Endodermal cell (in vitro differentiated cells): ENCODE results near the gene HSPA1B. TPM values are rescaled to one million over a fixed set of nuclear protein-coding genes. Genes with fewer than 3 reads are reported as not detected.
"Not testable (repeated sequence)": the region's sequence is repeated elsewhere in the genome, so short reads cannot be mapped to it uniquely, and the experiment has no call there.

Experiments used
- DNase-seq: peaks from one replicate; pipeline ENCODE4 v3.0.0-alpha.2; 2017
- H3K27ac ChIP-seq: 2 replicates; pipeline ENCODE4 v1.5.1; 2013; ENCODE audit warnings: mild to moderate bottlenecking, low read depth, low read length, moderate library complexity
- H3K27me3 ChIP-seq: 2 replicates; pipeline ENCODE4 v1.6.1; 2013; ENCODE audit warnings: mild to moderate bottlenecking, low read length, moderate library complexity; ENCODE audit not compliant: insufficient read depth, control insufficient read depth, poor library complexity, severe bottlenecking
- H3K36me3 ChIP-seq: 2 replicates; pipeline ENCODE4 v1.7.0; 2013; ENCODE audit warnings: mild to moderate bottlenecking, low read length, moderate library complexity; ENCODE audit not compliant: control insufficient read depth, insufficient read depth
- H3K4me1 ChIP-seq: one replicate; pipeline ENCODE4 v1.7.0; 2013; ENCODE audit warnings: low read length; ENCODE audit not compliant: control insufficient read depth, insufficient read depth
- H3K4me3 ChIP-seq: 2 replicates; pipeline ENCODE4 v1.5.1; 2013; ENCODE audit warnings: mild to moderate bottlenecking, low read length, moderate library complexity
- H3K9ac ChIP-seq: 2 replicates; pipeline ENCODE4 v1.6.1; 2013; ENCODE audit warnings: mild to moderate bottlenecking, low read length, moderate library complexity; ENCODE audit not compliant: poor library complexity, severe bottlenecking; ENCODE audit errors: extremely low read depth
- H3K9me3 ChIP-seq: 2 replicates; pipeline ENCODE4 v1.6.1; 2013; ENCODE audit warnings: mild to moderate bottlenecking, low read length, moderate library complexity; ENCODE audit not compliant: control insufficient read depth
- H3K27ac Mint-ChIP-seq: 2 replicates; pipeline ENCODE4 v1.8.0; 2020; ENCODE audit warnings: mixed read lengths
- H3K27me3 Mint-ChIP-seq: 2 replicates; pipeline ENCODE4 v1.8.0; 2021; ENCODE audit warnings: mild to moderate bottlenecking, mixed read lengths; ENCODE audit not compliant: insufficient read depth
- H3K36me3 Mint-ChIP-seq: 2 replicates; pipeline ENCODE4 v1.8.0; 2020; ENCODE audit warnings: low read depth, mixed read lengths
- H3K4me1 Mint-ChIP-seq: 2 replicates; pipeline ENCODE4 v1.8.0; 2020; ENCODE audit warnings: mixed read lengths
- H3K4me3 Mint-ChIP-seq: 2 replicates; pipeline ENCODE4 v1.8.0; 2020; ENCODE audit warnings: mild to moderate bottlenecking, moderate library complexity, mixed read lengths
- H3K9me3 Mint-ChIP-seq: 2 replicates; pipeline ENCODE4 v1.8.0; 2020; ENCODE audit warnings: mild to moderate bottlenecking, mixed read lengths
- CTCF ChIP-seq: fragments of 200-600 bp; sonication (generic); conservative IDR thresholded peaks from 2 replicates; pipeline ENCODE4 v1.5.0; 2021; ENCODE audit warnings: antibody characterized with exemption, mild to moderate bottlenecking
- WGBS, 2 experiments: methylation state at CpG; one replicate each; pipeline versions ENCODE4 v1.1.5 to v1.1.7; 2013; ENCODE audit warnings: missing lambda C conversion rate in 2 of 2, mixed read lengths in 1 of 2; ENCODE audit not compliant: insufficient coverage in 1 of 2, insufficient read length in 1 of 2; 5-methylcytosine and 5-hydroxymethylcytosine counted together
- total RNA-seq, 2 donors: library from RNA; stranded (reverse); fragmentation: NEBNext Ultra II Directional in 1 of 2; extraction: Animal tissue kit (Norgen Biotek cat#: 25700) in 1 of 2; gene quantifications; 2 replicates in 1 of 2; 3 replicates in 1 of 2; pipeline ENCODE4 v1.2.1, GENCODE V29; 2021

HSPA1B gene
- total RNA-seq, 2 donors from 2014 or later = 61.8 to 83.9 TPM

- H3K4me3 Mint-ChIP-seq = no peak overlapping the region
- H3K27ac ChIP-seq = peak overlapping the region; percentile 32
- 91 to 92% methylated on average over 5 to 8 of the region's 8 CpGs for WGBS, 2 experiments
Measured at GRCh38 chr6:31864818-31865204, 37.3 kb downstream of the HSPA1B start.

GRCh38 chr6:31865205-31866118 is 37.9 kb downstream of the HSPA1B start:
- peaks cover 14% of the 10 kb centered on the region for H3K4me1 Mint-ChIP-seq
- no peak for DNase-seq
- peak overlapping the region; percentile 32 for H3K27ac ChIP-seq
- H3K9me3 Mint-ChIP-seq = no peaks in the 10 kb centered on the region
- H3K27me3 ChIP-seq = no peaks in the 10 kb centered on the region
- no peaks in the 10 kb centered on the region for H3K4me1 ChIP-seq
- H3K4me3 ChIP-seq = no peak overlapping the region
- peaks cover 2% of the 10 kb centered on the region for H3K36me3 ChIP-seq
- H3K9ac ChIP-seq = no peak overlapping the region
- H3K4me3 Mint-ChIP-seq = no peak overlapping the region
- no peak for TF ChIP-seq CTCF
- H3K9me3 ChIP-seq = no peaks in the 10 kb centered on the region
- H3K36me3 Mint-ChIP-seq = no peaks in the 10 kb centered on the region
- WGBS, 2 experiments = 91 to 92% methylated on average over 21 of the region's 21 CpGs
- H3K27ac Mint-ChIP-seq = no peak overlapping the region
- H3K27me3 Mint-ChIP-seq = peaks cover 2% of the 10 kb centered on the region

More at GRCh38 chr6:31864818-31865204, 37.3 kb downstream of the HSPA1B start:
- Histone ChIP-seq H3K4me3 (no peak overlapping the region), H3K9me3 (no peaks in the 10 kb centered on the region), H3K36me3 (peaks cover 7% of the 10 kb centered on the region), H3K27me3 (no peaks in the 10 kb centered on the region), H3K9ac (no peak overlapping the region), H3K4me1 (no peaks in the 10 kb centered on the region)
- no peak for DNase-seq
- H3K4me1 Mint-ChIP-seq = peaks cover 14% of the 10 kb centered on the region
- no peak for TF ChIP-seq CTCF
- peaks cover 2% of the 10 kb centered on the region for H3K27me3 Mint-ChIP-seq
- no peaks in the 10 kb centered on the region for H3K9me3 Mint-ChIP-seq
- peaks cover 5% of the 10 kb centered on the region for H3K36me3 Mint-ChIP-seq
- no peak overlapping the region for H3K27ac Mint-ChIP-seq

GRCh38 chr6:31868658-31868971 is 41.1 kb downstream of the HSPA1B start:
- not testable (repeated sequence) for H3K36me3 Mint-ChIP-seq, H3K27ac ChIP-seq, H3K36me3 ChIP-seq, H3K4me1 Mint-ChIP-seq, H3K27ac Mint-ChIP-seq, DNase-seq, H3K27me3 ChIP-seq, H3K27me3 Mint-ChIP-seq, H3K4me3 ChIP-seq, H3K9me3 ChIP-seq, H3K9me3 Mint-ChIP-seq, H3K9ac ChIP-seq, H3K4me3 Mint-ChIP-seq, H3K4me1 ChIP-seq
- WGBS, 2 experiments = 75 to 96% methylated on average over 1 of the region's 1 CpG
